ENCODE data around the gene PCDHA8.

Gene PCDHA8

GRCh38 chr5:140883927-140884697 is 43.1 kb downstream of the PCDHA8 start:
- no peak for TF ChIP-seq CTCF (IDR thresholded peaks at IDR 0.05)
- no peak overlapping the region for H3K4me3 ChIP-seq (ENCODE audit: low read depth, low read length)

More at GRCh38 chr5:140883927-140884697, 43.1 kb downstream of the PCDHA8 start:
- Histone ChIP-seq H3K4me2 (ENCODE audit: low read length) (no peak overlapping the region), H3K27ac (no peak overlapping the region), H3K36me3 (ENCODE audit: control insufficient read depth, insufficient read depth, low read length) (no peaks in the 10 kb centered on the region), H3K9ac (no peak overlapping the region), H3K27me3 (ENCODE audit: control insufficient read depth, insufficient read depth, low read length) (no peaks in the 10 kb centered on the region), H3K4me1 (no peaks in the 10 kb centered on the region), H3K79me2 (peaks cover 2% of the 10 kb centered on the region), H2AFZ (no peak overlapping the region), H3K9me3 (ENCODE audit: control insufficient read depth, low read length) (no peaks in the 10 kb centered on the region)
